Heart left ventricle (tissue), 16 donors: ENCODE measurements around the gene CORO1C. TPM values are rescaled to one million over a fixed set of nuclear protein-coding genes. Genes with fewer than 3 reads are reported as not detected.

Experiments
- ATAC-seq, 4 donors: fragments of 200-7000 bp; cut with Tn5 transposase; one replicate each; pipeline ENCODE4 v1.9.1; 2020 to 2022; ENCODE audit warnings: moderate library complexity in 4 of 4, mild to moderate bottlenecking in 3 of 4, moderate number of reproducible peaks in 1 of 4
- DNase-seq, 5 donors: peaks; one replicate each; pipeline ENCODE4 v3.0.0-alpha.2; 2020
- H3K27ac ChIP-seq, 12 donors: fragments of 200-600 bp; sonication (generic) in 4 of 12; one replicate each; pipeline versions ENCODE4 v1.5.0 to v1.8.0; 2016 to 2022; ENCODE audit warnings: mild to moderate bottlenecking in 2 of 12
- H3K27me3 ChIP-seq, 9 donors: fragments of 200-600 bp; sonication (generic) in 2 of 9; one replicate each; pipeline versions ENCODE4 v1.5.1 to v1.8.0; 2016 to 2022; ENCODE audit warnings: mild to moderate bottlenecking in 3 of 9
- H3K36me3 ChIP-seq, 9 donors: fragments of 200-600 bp; sonication (generic) in 2 of 9; one replicate each; pipeline versions ENCODE4 v1.5.0 to v1.8.0; 2018 to 2022; ENCODE audit warnings: mild to moderate bottlenecking in 2 of 9
- H3K4me1 ChIP-seq, 12 donors: fragments of 200-600 bp; sonication (generic) in 4 of 12; one replicate each; pipeline versions ENCODE4 v1.5.0 to v1.8.0; 2016 to 2022; ENCODE audit warnings: mild to moderate bottlenecking in 3 of 12
- H3K4me3 ChIP-seq, 12 donors: fragments of 200-600 bp; sonication (generic) in 4 of 12; one replicate each; pipeline versions ENCODE4 v1.5.0 to v1.8.0; 2017 to 2022; ENCODE audit warnings: mild to moderate bottlenecking in 9 of 12, moderate library complexity in 4 of 12
- H3K9me3 ChIP-seq, 12 donors: fragments of 200-600 bp; sonication (generic) in 4 of 12; one replicate each; pipeline versions ENCODE4 v1.5.0 to v1.8.0; 2016 to 2022; ENCODE audit warnings: mild to moderate bottlenecking in 1 of 12
- CTCF ChIP-seq, 12 donors: fragments of 200-600 bp; sonication (generic) in 4 of 12; IDR thresholded peaks; one replicate each; pipeline versions ENCODE4 v1.5.0 to v1.8.0; 2018 to 2022; ENCODE audit warnings: antibody characterized with exemption in 12 of 12, mild to moderate bottlenecking in 5 of 12
- POLR2A ChIP-seq, 2 donors: fragments of 450-650 bp; IDR thresholded peaks; one replicate each; pipeline ENCODE4 v1.6.1; 2017; ENCODE audit warnings: antibody characterized with exemption in 2 of 2, mild to moderate bottlenecking in 2 of 2, moderate library complexity in 2 of 2
- WGBS, 4 donors: extraction: QIAGEN DNeasy Blood & Tissue Kit in 2 of 4; methylation state at CpG; one replicate each; pipeline versions ENCODE4 v1.1.5 to v1.1.7; 2013 to 2018; 5-methylcytosine and 5-hydroxymethylcytosine counted together
- intact Hi-C, 10 donors: fragments of 100-400 bp; cut with DNase I; formaldehyde crosslinking; loops; one replicate each; pipeline versions ENCODE4 v1.11.1 to v1.14.2; 2022
- polyA plus RNA-seq, 2 donors: library from polyadenylated mRNA; stranded (reverse); fragments of 200-250 nt; gene quantifications; one replicate each; pipeline ENCODE4 v1.2.3, GENCODE V29; 2013
- total RNA-seq, 9 donors: library from RNA; depleted of rRNA in 2 of 9; stranded (reverse); fragments of >200 nt in 2 of 9; fragmentation: NEBNext Ultra II Directional in 3 of 9; extraction: Animal tissue kit (Norgen Biotek cat#: 25700) in 3 of 9; gene quantifications; one replicate each; pipeline versions ENCODE4 v1.1.0 to v1.2.4, GENCODE V29; 2016 to 2023
- donor health status: ischemic (EF 13 %, LVEDD 7.1; RV severe dilation, severe dysfunction).
- donor health status: healthy with polysubstance abuse.
- donor health status: DM: no; HTN: yes; CAD: no.
- donor health status: DM: no; HTN: no; CAD: no.
- donor health status: ischemic (EF 25% LVEDD 6.9; RV normal size, moderate dysfunction).
- donor health status: ischemic (EF 25% LVEDD 5.7; RV mildly dilated, moderate dysfunction).
- donor health status: healthy.
- donor health status: DM: yes; HTN: yes; CAD: no.
- donor health status: ischemic (EF 35%, LVEDD 5.7; RV mildly dilated, moderate dysfunction).
- donor health status: nonischemic (EF 11% LVEDD 7.7; RV severe dilation, severe dysfunction).
- donor health status: DM: yes; HTN: yes; CAD: no.
- donor health status: PGD.
- donor health status: ischemic (EF 29% LVEDD 5.4; RV normal size, mild dysfunction).
- donor health status: nonischemic (EF 23%, LVEDD 6.1; RV moderate dilation, normal function).

CORO1C gene
- total and polyA plus RNA-seq, 11 donors = 18.3 to 119 (median 65.2) TPM

- peaks cover 9 to 84% (median 53%) of the 10 kb centered on the region in 12 donors for H3K4me1 ChIP-seq
- H3K27me3 ChIP-seq = no peaks in the 10 kb centered on the region
- H3K4me3 ChIP-seq = no peak overlapping the region
- H3K36me3 ChIP-seq = peaks cover 0 to 26% (median 21%) of the 10 kb centered on the region in 9 donors
- H3K27ac ChIP-seq = peak overlapping the region in 6 of 12 donors; percentile 9 to 62 (median 39)
- DNase-seq = no peak
- no peaks in the 10 kb centered on the region for H3K9me3 ChIP-seq
- TF ChIP-seq POLR2A (IDR thresholded peaks at IDR 0.05) (no peak), CTCF (IDR thresholded peaks at IDR 0.05) (no peak)
- intact Hi-C loops = no loop called here
- ATAC-seq = peak in 2 of 4 donors; percentile 9 to 12
- WGBS, 4 donors = 49 to 51% (median 50%) methylated on average over 9 of the region's 9 CpGs
Measured at GRCh38 chr12:108641446-108642268, 89.7 kb downstream of the CORO1C start.

GRCh38 chr12:108640802-108641445 lies 90.4 kb downstream of the CORO1C start:
- Histone ChIP-seq H3K27ac (peak overlapping the region in 6 of 12 donors; percentile 9 to 62 (median 39)), H3K36me3 (peaks cover 0 to 18% (median 13%) of the 10 kb centered on the region in 9 donors), H3K9me3 (no peaks in the 10 kb centered on the region), H3K27me3 (no peaks in the 10 kb centered on the region), H3K4me1 (peaks cover 5 to 84% (median 52%) of the 10 kb centered on the region in 12 donors), H3K4me3 (no peak overlapping the region)
- DNase-seq = peak in 2 of 5 donors; percentile 19 to 61
- intact Hi-C loops = no loop called here
- ATAC-seq = peak in 2 of 4 donors; percentile 2 to 3
- no peak for TF ChIP-seq POLR2A (IDR thresholded peaks at IDR 0.05)
- no peak for TF ChIP-seq CTCF (IDR thresholded peaks at IDR 0.05)
- WGBS, 4 donors = 64 to 70% (median 66%) methylated on average over 10 of the region's 10 CpGs

- Histone ChIP-seq H3K36me3 (peaks cover 0 to 1% (median 0%) of the 10 kb centered on the region in 9 donors), H3K4me1 (peaks cover 4 to 84% (median 47%) of the 10 kb centered on the region in 12 donors), H3K27ac (peak overlapping the region in 11 of 12 donors; percentile 4 to 75 (median 65)), H3K4me3 (no peak overlapping the region), H3K9me3 (no peaks in the 10 kb centered on the region), H3K27me3 (no peaks in the 10 kb centered on the region)
- TF ChIP-seq POLR2A (IDR thresholded peaks at IDR 0.05) (no peak), CTCF (IDR thresholded peaks at IDR 0.05) (no peak)
- DNase-seq (peak in 1 of 5 donors; percentile 1), ATAC-seq (no peak)
- intact Hi-C loops = no loop called here
- 91 to 95% (median 92%) methylated on average over 11 of the region's 11 CpGs for WGBS, 4 donors
Measured at GRCh38 chr12:108638997-108639822, 92.1 kb downstream of the CORO1C start.
